Kidney (tissue), 14 donors: ENCODE data around the gene DLG4. TPM values are rescaled to one million over a fixed set of nuclear protein-coding genes. Genes with fewer than 3 reads are reported as not detected.

Experiments used
- DNase-seq, 5 donors: peaks; one replicate each; pipeline ENCODE4 v3.0.0-alpha.2; 2013 to 2020
- FAIRE-seq: peaks from 2 replicates; lab custom pipeline; 2012; peaks lifted over from hg19 to GRCh38; lab: Jason Lieb, UNC
- H3K27ac ChIP-seq, 2 donors: one replicate each; pipeline ENCODE4 v1.7.0; 2013; ENCODE audit warnings: low read depth in 2 of 2, low read length in 2 of 2, inconsistent platforms in 1 of 2
- H3K27me3 ChIP-seq: one replicate; pipeline ENCODE4 v1.7.1; 2013; ENCODE audit warnings: low read length, inconsistent platforms; ENCODE audit not compliant: control insufficient read depth, insufficient read depth
- H3K36me3 ChIP-seq, 3 donors: one replicate each; pipeline versions ENCODE4 v1.7.0 to v1.7.1; 2013; ENCODE audit warnings: low read length in 3 of 3, control low read depth in 1 of 3, inconsistent platforms in 1 of 3; ENCODE audit not compliant: insufficient read depth in 3 of 3, control insufficient read depth in 2 of 3
- H3K4me1 ChIP-seq, 3 donors: one replicate each; pipeline versions ENCODE4 v1.7.0 to v1.7.1; 2013; ENCODE audit warnings: low read length in 3 of 3, inconsistent platforms in 1 of 3, low read depth in 1 of 3; ENCODE audit not compliant: control insufficient read depth in 2 of 3, insufficient read depth in 2 of 3
- H3K4me3 ChIP-seq, 3 donors: one replicate each; pipeline versions ENCODE4 v1.7.0 to v1.8.1; 2013; ENCODE audit warnings: low read length in 3 of 3, control low read depth in 1 of 3, inconsistent platforms in 1 of 3
- H3K9ac ChIP-seq, 3 donors: one replicate each; pipeline versions ENCODE4 v1.7.0 to v1.7.1; 2013; ENCODE audit warnings: low read length in 3 of 3, control low read depth in 1 of 3, inconsistent platforms in 1 of 3
- H3K9me3 ChIP-seq, 3 donors: one replicate each; pipeline versions ENCODE4 v1.7.0 to v1.7.1; 2013; ENCODE audit warnings: low read length in 3 of 3, control low read depth in 1 of 3, inconsistent platforms in 1 of 3; ENCODE audit not compliant: control insufficient read depth in 2 of 3, insufficient read depth in 1 of 3
- CTCF ChIP-seq: IDR thresholded peaks from 3 replicates; pipeline ENCODE4 v1.5.1; 2012; ENCODE audit warnings: mild to moderate bottlenecking, moderate library complexity, borderline replicate concordance; ENCODE audit not compliant: insufficient read depth; ENCODE audit errors: extremely low read depth
- intact Hi-C: fragments of 100-400 bp; cut with DNase I; formaldehyde crosslinking; loops from one replicate; pipeline ENCODE4 v1.11.1; 2022
- polyA plus RNA-seq: library from polyadenylated mRNA; stranded (reverse); fragments of 350-450 nt; fragmentation: Illumina TruSeq; extraction: RNeasy Lipid Tissue Mini Kit (QIAGEN cat#74804); gene quantifications from one replicate; pipeline ENCODE4 v1.2.3, GENCODE V29; 2014; ENCODE audit warnings: low read depth, low replicate concordance; ENCODE audit not compliant: insufficient read depth
- total RNA-seq: library from RNA; stranded (reverse); fragmentation: NEBNext Ultra II Directional; extraction: Animal tissue kit (Norgen Biotek cat#: 25700); gene quantifications from one replicate; pipeline ENCODE4 v1.2.1, GENCODE V29; 2021
- donor health status: control.
- donor health status: control.
- donor health status: control.
- donor health status: control.
- donor health status: control.
- donor health status: DM: yes; HTN: yes; CAD: no.
- donor health status: Normal renal cell carcinoma (clear cell type).

The DLG4 gene
- total and polyA plus RNA-seq, 2 donors from 2014 or later, result 6.6 to 18.9 TPM

GRCh38 chr17:7232114-7232513 lies 12.5 kb upstream of the DLG4 start:
- Histone ChIP-seq H3K27me3 (no peaks in the 10 kb centered on the region), H3K4me3 (peak overlapping the region in 2 of 3 donors; percentile 8 to 28), H3K36me3 (peaks cover 0 to 43% (median 21%) of the 10 kb centered on the region in 3 donors), H3K9ac (no peak overlapping the region), H3K27ac (no peak overlapping the region), H3K4me1 (peaks cover under 1 to 23% (median 6%) of the 10 kb centered on the region in 3 donors), H3K9me3 (no peaks in the 10 kb centered on the region)
- intact Hi-C loops, result no loop called here
- FAIRE-seq (no peak), DNase-seq (no peak)
- TF ChIP-seq CTCF, result no peak

- FAIRE-seq (no peak), DNase-seq (no peak)
- Histone ChIP-seq H3K9me3 (no peaks in the 10 kb centered on the region), H3K9ac (no peak overlapping the region), H3K36me3 (peaks cover 0 to 45% (median 20%) of the 10 kb centered on the region in 3 donors), H3K27ac (no peak overlapping the region), H3K4me3 (no peak overlapping the region), H3K4me1 (peaks cover 0 to 16% (median 6%) of the 10 kb centered on the region in 3 donors), H3K27me3 (no peaks in the 10 kb centered on the region)
- no peak for TF ChIP-seq CTCF
- intact Hi-C loops, result no loop called here
Observed at GRCh38 chr17:7229504-7229903, 9.9 kb upstream of the DLG4 start.

GRCh38 chr17:7228920-7229319 lies 9.3 kb upstream of the DLG4 start:
- FAIRE-seq (no peak), DNase-seq (no peak)
- intact Hi-C loops, result no loop called here
- TF ChIP-seq CTCF, result no peak
- Histone ChIP-seq H3K27me3 (no peaks in the 10 kb centered on the region), H3K4me1 (peaks cover 0 to 16% (median 6%) of the 10 kb centered on the region in 3 donors), H3K4me3 (no peak overlapping the region), H3K27ac (no peak overlapping the region), H3K9ac (no peak overlapping the region), H3K9me3 (no peaks in the 10 kb centered on the region), H3K36me3 (peaks cover 0 to 49% (median 23%) of the 10 kb centered on the region in 3 donors)
